Lung microvascular endothelial cell (primary cell): ENCODE measurements around the gene RTN4RL1. TPM values are rescaled to one million over a fixed set of nuclear protein-coding genes. Genes with fewer than 3 reads are reported as not detected.
"Not testable (repeated sequence)": the region's sequence is repeated elsewhere in the genome, so short reads cannot be mapped to it uniquely, and the experiment has no call there.

Experiments used
- DNase-seq, 2 donors: peaks; one replicate each; pipeline versions ENCODE4 v3.0.0 to v3.0.0-alpha.2; 2010; ENCODE audit warnings: low read depth in 2 of 2
- total RNA-seq: library from RNA; depleted of rRNA; stranded (reverse); fragments of >200 nt; gene quantifications from 2 replicates; pipeline ENCODE4 v1.2.1, GENCODE V29; 2014

Gene RTN4RL1
- total RNA-seq, 1 donor from 2014 or later = 0.40 TPM

- DNase-seq = no peak
These were observed 128.0 kb downstream of the RTN4RL1 start for GRCh38 chr17:1897105-1897656.

- no peak for DNase-seq
These were observed 128.7 kb downstream of the RTN4RL1 start for GRCh38 chr17:1896243-1897104.

- not testable (repeated sequence) for DNase-seq
These were observed 129.7 kb downstream of the RTN4RL1 start for GRCh38 chr17:1895479-1895878.

GRCh38 chr17:1894753-1895339 is 130.3 kb downstream of the RTN4RL1 start:
- DNase-seq = no peak

GRCh38 chr17:1890758-1891450 is 134.2 kb downstream of the RTN4RL1 start:
- no peak for DNase-seq

GRCh38 chr17:1888741-1889140 is 136.4 kb downstream of the RTN4RL1 start:
- DNase-seq = no peak

Other genes with a start within 250 kb of the RTN4RL1 start
- 5.7 and 9.5 TPM in 2 replicates for gene SMYD4, start 195.4 kb downstream of the RTN4RL1 start, total RNA-seq
- gene RPA1, start 195.3 kb downstream of the RTN4RL1 start, total RNA-seq = 18.3 and 19.0 TPM in 2 replicates
- gene DPH1, start 4.8 kb upstream of the RTN4RL1 start, total RNA-seq = 8.5 and 14.3 TPM in 2 replicates
- gene OVCA2, start 16.7 kb upstream of the RTN4RL1 start, total RNA-seq = 48.2 and 49.5 TPM in 2 replicates
- 32.0 and 50.4 TPM in 2 replicates for gene HIC1, start 29.8 kb upstream of the RTN4RL1 start, total RNA-seq